Measurements from ENCODE around the gene TLE4. TPM values are rescaled to one million over a fixed set of nuclear protein-coding genes. Genes with fewer than 3 reads are reported as not detected.

The TLE4 gene
- total and polyA plus RNA-seq, 10 of the 15 experiments (the other 5 are each of a cell fraction or from before 2014, with no cell fraction given) = 5.3 to 53.3 (median 23.3) TPM

GRCh38 chr9:79766091-79766490 is 194.3 kb downstream of the TLE4 start (continued):
- TF ChIP-seq, protein P1, sequence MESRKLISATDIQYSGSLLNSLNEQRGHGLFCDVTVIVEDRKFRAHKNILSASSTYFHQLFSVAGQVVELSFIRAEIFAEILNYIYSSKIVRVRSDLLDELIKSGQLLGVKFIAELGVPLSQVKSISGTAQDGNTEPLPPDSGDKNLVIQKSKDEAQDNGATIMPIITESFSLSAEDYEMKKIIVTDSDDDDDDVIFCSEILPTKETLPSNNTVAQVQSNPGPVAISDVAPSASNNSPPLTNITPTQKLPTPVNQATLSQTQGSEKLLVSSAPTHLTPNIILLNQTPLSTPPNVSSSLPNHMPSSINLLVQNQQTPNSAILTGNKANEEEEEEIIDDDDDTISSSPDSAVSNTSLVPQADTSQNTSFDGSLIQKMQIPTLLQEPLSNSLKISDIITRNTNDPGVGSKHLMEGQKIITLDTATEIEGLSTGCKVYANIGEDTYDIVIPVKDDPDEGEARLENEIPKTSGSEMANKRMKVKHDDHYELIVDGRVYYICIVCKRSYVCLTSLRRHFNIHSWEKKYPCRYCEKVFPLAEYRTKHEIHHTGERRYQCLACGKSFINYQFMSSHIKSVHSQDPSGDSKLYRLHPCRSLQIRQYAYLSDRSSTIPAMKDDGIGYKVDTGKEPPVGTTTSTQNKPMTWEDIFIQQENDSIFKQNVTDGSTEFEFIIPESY (IDR thresholded peaks at IDR 0.05) = no peak

GRCh38 chr9:79768194-79768593 is 196.4 kb downstream of the TLE4 start:
- ChIA-PET POLR2A (no interaction called here), CTCF (interaction anchor here (0.9 kb wide), 1 partner anchor 638 kb away, joined by 3 read pairs; no protein-coding TSS in a partner anchor), RAD21 (ENCODE audit: unreplicated experiment) (no interaction called here), SMC1A (ENCODE audit: uncharacterized antibody, unreplicated experiment) (no interaction called here)
- no peaks in the 10 kb centered on the region; a peak in 1 of 4 replicates for H3K27me3 ChIP-seq (replicated peaks in 1 of 2; ENCODE audit: control insufficient read depth in 2 of 2, insufficient read depth in 2 of 2, low read length in 1 of 2)
- H3K4me3 ChIP-seq = no peak overlapping the region
- FAIRE-seq (no peak), DNase-seq (ENCODE audit: low read depth, low spot score) (no peak), ATAC-seq (no peak)
- 11% methylated on average over 3 of the region's 3 CpGs for WGBS (ENCODE audit: insufficient coverage, insufficient replicate concordance, low lambda C conversion rate, missing lambda C conversion rate)
- H4K20me1 ChIP-seq (ENCODE audit: control insufficient read depth, insufficient read depth) = no peaks in the 10 kb centered on the region
- no peaks in the 10 kb centered on the region for H3K79me2 ChIP-seq (ENCODE audit: control insufficient read depth, insufficient read depth, low read length)
- H3K4me2 ChIP-seq (ENCODE audit: control insufficient read depth, insufficient read depth) = no peak overlapping the region
- no TSS peak for BruUV-seq (replicated peaks)
- no peak overlapping the region for H2AFZ ChIP-seq (ENCODE audit: control insufficient read depth, low read depth, low read length)
- intact Hi-C loops (cut with micrococcal nuclease; ENCODE audit: unreplicated experiment) (no loop called here), in situ Hi-C loops (cut with MboI) (no loop called here)
- H3K4me1 ChIP-seq (ENCODE audit: control insufficient read depth, insufficient read depth, low read length) = no peaks in the 10 kb centered on the region
- no peak overlapping the region for H3K9ac ChIP-seq (ENCODE audit: control insufficient read depth, insufficient read depth, low read length)
- H3K27ac ChIP-seq (ENCODE audit: control insufficient read depth, insufficient read depth) = no peak overlapping the region
- no peaks in the 10 kb centered on the region for H3K36me3 ChIP-seq (ENCODE audit: control insufficient read depth in 2 of 2, insufficient read depth in 2 of 2, low read length in 1 of 2)
- H3K9me3 ChIP-seq (replicated peaks; ENCODE audit: control insufficient read depth, insufficient read depth, low read length) = no peaks in the 10 kb centered on the region
- no peak for TF ChIP-seq USF1 (IDR thresholded peaks at IDR 0.05; ENCODE audit: borderline replicate concordance, extremely low read length, insufficient read depth, low read depth, low read length)
- no peak for TF ChIP-seq SREBF1 (IDR thresholded peaks at IDR 0.05; ENCODE audit: low read length)
- no peak for TF ChIP-seq NR2C2 (IDR thresholded peaks at IDR 0.05; ENCODE audit: borderline replicate concordance, control insufficient read depth, insufficient read length, low read depth)
- no peak for TF ChIP-seq SUPT20H (IDR thresholded peaks at IDR 0.05; ENCODE audit: borderline replicate concordance, control insufficient read depth, low read depth, low read length)
- TF ChIP-seq POU2F2 (IDR thresholded peaks at IDR 0.05; ENCODE audit: borderline replicate concordance, low read depth, low read length) = no peak
- TF ChIP-seq MXI1 (IDR thresholded peaks at IDR 0.05; ENCODE audit: low read depth, low read length) = no peak
- no peak for TF ChIP-seq ZNF217 (IDR thresholded peaks at IDR 0.05)
- no peak for TF ChIP-seq SMAD5 (IDR thresholded peaks at IDR 0.05; ENCODE audit: low read depth)
- TF ChIP-seq, protein P2, sequence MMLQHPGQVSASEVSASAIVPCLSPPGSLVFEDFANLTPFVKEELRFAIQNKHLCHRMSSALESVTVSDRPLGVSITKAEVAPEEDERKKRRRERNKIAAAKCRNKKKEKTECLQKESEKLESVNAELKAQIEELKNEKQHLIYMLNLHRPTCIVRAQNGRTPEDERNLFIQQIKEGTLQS (IDR thresholded peaks at IDR 0.05; ENCODE audit: borderline replicate concordance, extremely low read depth, low read depth, low read length) = no peak
- no peak for TF ChIP-seq E2F8 (IDR thresholded peaks at IDR 0.05; ENCODE audit: low read depth, partially characterized antibody)
- no peak for TF ChIP-seq ETV6 (conservative IDR thresholded peaks at IDR 0.05 in 1 of 2, IDR thresholded peaks at IDR 0.05 in 1 of 2; ENCODE audit: borderline replicate concordance in 1 of 2, low read depth in 1 of 2)
- TF ChIP-seq RCOR1 (conservative IDR thresholded peaks at IDR 0.05; ENCODE audit: low read depth, low read length) = no peak
- TF ChIP-seq TCF12 (IDR thresholded peaks at IDR 0.05; ENCODE audit: low read depth, low read length) = no peak
- TF ChIP-seq CHD1 (IDR thresholded peaks at IDR 0.05; ENCODE audit: low read depth, low read length) = no peak
- no peak for TF ChIP-seq NBN (IDR thresholded peaks at IDR 0.05)
